K562 (cell line): ENCODE results near the gene DENND10. TPM values are rescaled to one million over a fixed set of nuclear protein-coding genes. Genes with fewer than 3 reads are reported as not detected.

ENCODE experiments used
- ATAC-seq: fragments of 200-7000 bp; cut with Tn5 transposase; 3 replicates; pipeline ENCODE4 v1.9.1; 2020; ENCODE audit warnings: moderate library complexity
- BruUV-seq: library from RNA; stranded (reverse); fragments of 400-500 nt; replicated peaks from 2 replicates; lab custom pipeline; 2021; lab: Mats Ljungman, UMichigan
- CTCF ChIA-PET: fragments of 300-600 bp; formaldehyde crosslinking; extraction: SDS; loops from one replicate; lab custom pipeline; 2021; ENCODE audit warnings: low intra/inter-chr PET ratio; lab: Yijun Ruan, JAX
- POLR2A ChIA-PET: fragments of 300-600, 350-650 bp; sonication (Branson Sonifier 250); formaldehyde crosslinking; extraction: SDS; loops from one replicate; lab custom pipeline; 2021; ENCODE audit warnings: antibody characterized with exemption, inconsistent platforms; lab: Yijun Ruan, JAX
- DNase-seq, 4 experiments: peaks; one replicate each; pipeline versions ENCODE4 v3.0.0 to v3.0.0-alpha.2; 2011 to 2018; ENCODE audit warnings: low spot score in 3 of 4, mixed read lengths in 3 of 4; ENCODE audit errors: extremely low read depth in 1 of 4
- FAIRE-seq: peaks from 2 replicates; lab custom pipeline; 2011; peaks lifted over from hg19 to GRCh38; lab: Jason Lieb, UNC
- H2AFZ ChIP-seq: 2 replicates; pipeline ENCODE4 v1.6.0; 2011; ENCODE audit warnings: low read depth, low read length, control low read depth, inconsistent platforms
- H3K27ac ChIP-seq: fragments of 200-600 bp; 3 replicates; pipeline ENCODE4 v1.8.0; 2011; ENCODE audit warnings: low read depth, mild to moderate bottlenecking, control low read depth, inconsistent platforms, low read length, moderate library complexity, mixed read lengths; ENCODE audit errors: extremely low read depth
- H3K27me3 ChIP-seq, 2 experiments: fragments of 300-600 bp in 1 of 2; 2 replicates in 1 of 2; 3 replicates in 1 of 2; pipeline versions ENCODE4 v1.6.0 to v1.8.0; 2011; ENCODE audit warnings: inconsistent platforms in 2 of 2, low read length in 2 of 2, mild to moderate bottlenecking in 1 of 2, mixed read lengths in 1 of 2, moderate library complexity in 1 of 2; ENCODE audit not compliant: control insufficient read depth in 2 of 2, insufficient read depth in 2 of 2
- H3K36me3 ChIP-seq: fragments of 300-600 bp; 3 replicates; pipeline ENCODE4 v1.8.0; 2011; ENCODE audit warnings: mild to moderate bottlenecking, low read length, inconsistent platforms; ENCODE audit not compliant: control insufficient read depth, insufficient read depth
- H3K4me1 ChIP-seq, 2 experiments: fragments of 200-600 bp in 1 of 2; replicated peaks in 1 of 2; 2 replicates in 1 of 2; 3 replicates in 1 of 2; pipeline versions ENCODE4 v1.5.1 to v1.8.0; 2011; ENCODE audit warnings: inconsistent platforms in 2 of 2, low read length in 2 of 2, mild to moderate bottlenecking in 1 of 2, mixed read lengths in 1 of 2, moderate library complexity in 1 of 2; ENCODE audit not compliant: control insufficient read depth in 2 of 2, insufficient read depth in 2 of 2
- H3K4me2 ChIP-seq: 2 replicates; pipeline ENCODE4 v1.6.1; 2011; ENCODE audit warnings: low read length, control low read depth, inconsistent platforms, mixed read lengths; ENCODE audit not compliant: insufficient read depth
- H3K4me3 ChIP-seq: fragments of 200-600 bp; sonication (generic), shearing (Covaris generic); 2 replicates; pipeline ENCODE4 v1.5.1; 2016; ENCODE audit warnings: control low read depth, inconsistent platforms
- H3K79me2 ChIP-seq: fragments of 200-600 bp; 3 replicates; pipeline ENCODE4 v1.8.0; 2011; ENCODE audit warnings: low read length, inconsistent platforms; ENCODE audit not compliant: control insufficient read depth, insufficient read depth
- H3K9ac ChIP-seq, 2 experiments: 2 replicates each; pipeline versions ENCODE4 v1.6.0 to v1.6.1; 2011; ENCODE audit warnings: low read depth in 2 of 2, low read length in 2 of 2, control low read depth in 1 of 2, inconsistent platforms in 1 of 2, mild to moderate bottlenecking in 1 of 2, mixed read lengths in 1 of 2; ENCODE audit not compliant: insufficient read depth in 1 of 2
- H3K9me1 ChIP-seq: one replicate; pipeline ENCODE4 v1.6.0; 2011; ENCODE audit warnings: inconsistent platforms, mild to moderate bottlenecking, low read length, moderate library complexity; ENCODE audit not compliant: control insufficient read depth, insufficient read depth
- H3K9me3 ChIP-seq: replicated peaks from 2 replicates; pipeline ENCODE4 v1.5.1; 2011; ENCODE audit warnings: low read depth, low read length, inconsistent platforms; ENCODE audit not compliant: control insufficient read depth, insufficient read depth
- H4K20me1 ChIP-seq: replicated peaks from 2 replicates; pipeline ENCODE4 v1.6.1; 2011; ENCODE audit warnings: low read length, inconsistent platforms, mixed read lengths; ENCODE audit not compliant: control insufficient read depth, insufficient read depth
- CHD2 ChIP-seq: IDR thresholded peaks from 2 replicates; pipeline ENCODE4 v1.6.1; 2011; ENCODE audit warnings: low read depth, low read length
- E4F1 ChIP-seq: fragments of 250-450 bp; sonication (Bioruptor Pico); IDR thresholded peaks from 2 replicates; pipeline ENCODE4 v1.5.0; 2021; ENCODE audit warnings: mild to moderate bottlenecking, borderline replicate concordance
- GATA2 ChIP-seq: sonication (generic); formaldehyde crosslinking; IDR thresholded peaks from 2 replicates; pipeline ENCODE4 v1.4.0; 2020; ENCODE audit warnings: mild to moderate bottlenecking, missing genetic modification reagents
- MITF ChIP-seq: IDR thresholded peaks from 2 replicates; pipeline ENCODE4 v1.6.1; 2014; ENCODE audit warnings: antibody characterized with exemption
- SMC3 ChIP-seq: conservative IDR thresholded peaks from 2 replicates; pipeline ENCODE4 v1.6.1; 2011; ENCODE audit warnings: low read depth, low read length, improper control_type of control experiment; ENCODE audit not compliant: insufficient read depth
- TAF15 ChIP-seq: fragments of 200-400 bp; formaldehyde crosslinking; IDR thresholded peaks from 2 replicates; pipeline ENCODE4 v1.6.1; 2017; ENCODE audit warnings: mild to moderate bottlenecking, low read depth, low read length, moderate library complexity
- WGBS: fragments of 100-300 bp; shearing (Covaris generic); methylation state at CpG from one replicate; pipeline ENCODE4 v1.1.6; 2016; ENCODE audit warnings: low coverage, mixed read lengths; ENCODE audit not compliant: insufficient coverage; ENCODE audit errors: missing lambda C conversion rate; 5-methylcytosine and 5-hydroxymethylcytosine counted together
- in situ Hi-C: fragments of 300-500 bp; cut with MboI; formaldehyde crosslinking; loops from 4 replicates; pipeline ENCODE4 v1.15.0; 2018; ENCODE audit warnings: inconsistent platforms, mixed read lengths
- intact Hi-C: fragments of 100-400 bp; cut with micrococcal nuclease; formaldehyde crosslinking; loops from 2 replicates; pipeline ENCODE4 v1.14.2; 2022
- polyA plus RNA-seq, 8 experiments: library from polyadenylated mRNA; depleted of rRNA in 4 of 8; stranded (reverse) in 5 of 8; unstranded in 3 of 8; fragments of >200 nt; fragmentation: Nextera tagmentation in 2 of 8; fragmentation: Illumina TruSeq in 1 of 8; extraction: Ambion mirVana in 2 of 8; extraction: Trizol in 1 of 8; gene quantifications; 2 replicates each; pipeline versions ENCODE4 v1.2.1 to v1.2.3, GENCODE V29; 2011 to 2014; ENCODE audit warnings: inconsistent platforms in 1 of 8, missing spikeins in 1 of 8
- total RNA-seq, 7 experiments: library from RNA; depleted of rRNA in 6 of 7; stranded (reverse); fragments of >200 nt in 6 of 7; fragmentation: Illumina TruSeq in 2 of 7; extraction: Trizol in 2 of 7; gene quantifications; 2 replicates each; pipeline versions ENCODE4 v1.2.1 to v1.2.3, GENCODE V29; 2011 to 2021; ENCODE audit warnings: low replicate concordance in 1 of 7
- TF ChIP-seq, protein P1 (sequence below): fragments of 200-600 bp; sonication (generic); IDR thresholded peaks from one replicate; pipeline ENCODE4 v1.6.1; 2012; ENCODE audit warnings: mild to moderate bottlenecking, low read depth, low read length, inconsistent platforms

DENND10 gene
- total and polyA plus RNA-seq, 9 of the 15 experiments (the other 6 are each of a cell fraction or from before 2014, with no cell fraction given) = 9.4 to 20.0 (median 12.5) TPM

- POLR2A ChIA-PET = no interaction called here
- Histone ChIP-seq H3K27ac (no peak overlapping the region), H3K4me3 (no peak overlapping the region), H2AFZ (no peak overlapping the region), H3K9me3 (no peaks in the 10 kb centered on the region), H3K27me3 (no peaks in the 10 kb centered on the region), H4K20me1 (no peaks in the 10 kb centered on the region), H3K9ac (no peak overlapping the region), H3K4me1 (peaks cover 0 to 7% of the 10 kb centered on the region in 2 experiments; a peak in 2 of 5 replicates), H3K79me2 (no peaks in the 10 kb centered on the region), H3K4me2 (no peak overlapping the region), H3K36me3 (peaks cover 23% of the 10 kb centered on the region; the same call in 1 of the 3 replicates), H3K9me1 (no peaks in the 10 kb centered on the region)
- intact Hi-C loops (no loop called here), in situ Hi-C loops (no loop called here)
- no TSS peak for BruUV-seq
- DNase-seq (no peak), ATAC-seq (no peak), FAIRE-seq (no peak)
- 51% methylated on average over 9 of the region's 9 CpGs for WGBS
- CTCF ChIA-PET = no interaction called here
- TF ChIP-seq CHD2 = no peak
- no peak for TF ChIP-seq E4F1
- no peak for TF ChIP-seq MITF
- TF ChIP-seq SMC3 = no peak
- TF ChIP-seq TAF15 = no peak
- TF ChIP-seq, protein P1, sequence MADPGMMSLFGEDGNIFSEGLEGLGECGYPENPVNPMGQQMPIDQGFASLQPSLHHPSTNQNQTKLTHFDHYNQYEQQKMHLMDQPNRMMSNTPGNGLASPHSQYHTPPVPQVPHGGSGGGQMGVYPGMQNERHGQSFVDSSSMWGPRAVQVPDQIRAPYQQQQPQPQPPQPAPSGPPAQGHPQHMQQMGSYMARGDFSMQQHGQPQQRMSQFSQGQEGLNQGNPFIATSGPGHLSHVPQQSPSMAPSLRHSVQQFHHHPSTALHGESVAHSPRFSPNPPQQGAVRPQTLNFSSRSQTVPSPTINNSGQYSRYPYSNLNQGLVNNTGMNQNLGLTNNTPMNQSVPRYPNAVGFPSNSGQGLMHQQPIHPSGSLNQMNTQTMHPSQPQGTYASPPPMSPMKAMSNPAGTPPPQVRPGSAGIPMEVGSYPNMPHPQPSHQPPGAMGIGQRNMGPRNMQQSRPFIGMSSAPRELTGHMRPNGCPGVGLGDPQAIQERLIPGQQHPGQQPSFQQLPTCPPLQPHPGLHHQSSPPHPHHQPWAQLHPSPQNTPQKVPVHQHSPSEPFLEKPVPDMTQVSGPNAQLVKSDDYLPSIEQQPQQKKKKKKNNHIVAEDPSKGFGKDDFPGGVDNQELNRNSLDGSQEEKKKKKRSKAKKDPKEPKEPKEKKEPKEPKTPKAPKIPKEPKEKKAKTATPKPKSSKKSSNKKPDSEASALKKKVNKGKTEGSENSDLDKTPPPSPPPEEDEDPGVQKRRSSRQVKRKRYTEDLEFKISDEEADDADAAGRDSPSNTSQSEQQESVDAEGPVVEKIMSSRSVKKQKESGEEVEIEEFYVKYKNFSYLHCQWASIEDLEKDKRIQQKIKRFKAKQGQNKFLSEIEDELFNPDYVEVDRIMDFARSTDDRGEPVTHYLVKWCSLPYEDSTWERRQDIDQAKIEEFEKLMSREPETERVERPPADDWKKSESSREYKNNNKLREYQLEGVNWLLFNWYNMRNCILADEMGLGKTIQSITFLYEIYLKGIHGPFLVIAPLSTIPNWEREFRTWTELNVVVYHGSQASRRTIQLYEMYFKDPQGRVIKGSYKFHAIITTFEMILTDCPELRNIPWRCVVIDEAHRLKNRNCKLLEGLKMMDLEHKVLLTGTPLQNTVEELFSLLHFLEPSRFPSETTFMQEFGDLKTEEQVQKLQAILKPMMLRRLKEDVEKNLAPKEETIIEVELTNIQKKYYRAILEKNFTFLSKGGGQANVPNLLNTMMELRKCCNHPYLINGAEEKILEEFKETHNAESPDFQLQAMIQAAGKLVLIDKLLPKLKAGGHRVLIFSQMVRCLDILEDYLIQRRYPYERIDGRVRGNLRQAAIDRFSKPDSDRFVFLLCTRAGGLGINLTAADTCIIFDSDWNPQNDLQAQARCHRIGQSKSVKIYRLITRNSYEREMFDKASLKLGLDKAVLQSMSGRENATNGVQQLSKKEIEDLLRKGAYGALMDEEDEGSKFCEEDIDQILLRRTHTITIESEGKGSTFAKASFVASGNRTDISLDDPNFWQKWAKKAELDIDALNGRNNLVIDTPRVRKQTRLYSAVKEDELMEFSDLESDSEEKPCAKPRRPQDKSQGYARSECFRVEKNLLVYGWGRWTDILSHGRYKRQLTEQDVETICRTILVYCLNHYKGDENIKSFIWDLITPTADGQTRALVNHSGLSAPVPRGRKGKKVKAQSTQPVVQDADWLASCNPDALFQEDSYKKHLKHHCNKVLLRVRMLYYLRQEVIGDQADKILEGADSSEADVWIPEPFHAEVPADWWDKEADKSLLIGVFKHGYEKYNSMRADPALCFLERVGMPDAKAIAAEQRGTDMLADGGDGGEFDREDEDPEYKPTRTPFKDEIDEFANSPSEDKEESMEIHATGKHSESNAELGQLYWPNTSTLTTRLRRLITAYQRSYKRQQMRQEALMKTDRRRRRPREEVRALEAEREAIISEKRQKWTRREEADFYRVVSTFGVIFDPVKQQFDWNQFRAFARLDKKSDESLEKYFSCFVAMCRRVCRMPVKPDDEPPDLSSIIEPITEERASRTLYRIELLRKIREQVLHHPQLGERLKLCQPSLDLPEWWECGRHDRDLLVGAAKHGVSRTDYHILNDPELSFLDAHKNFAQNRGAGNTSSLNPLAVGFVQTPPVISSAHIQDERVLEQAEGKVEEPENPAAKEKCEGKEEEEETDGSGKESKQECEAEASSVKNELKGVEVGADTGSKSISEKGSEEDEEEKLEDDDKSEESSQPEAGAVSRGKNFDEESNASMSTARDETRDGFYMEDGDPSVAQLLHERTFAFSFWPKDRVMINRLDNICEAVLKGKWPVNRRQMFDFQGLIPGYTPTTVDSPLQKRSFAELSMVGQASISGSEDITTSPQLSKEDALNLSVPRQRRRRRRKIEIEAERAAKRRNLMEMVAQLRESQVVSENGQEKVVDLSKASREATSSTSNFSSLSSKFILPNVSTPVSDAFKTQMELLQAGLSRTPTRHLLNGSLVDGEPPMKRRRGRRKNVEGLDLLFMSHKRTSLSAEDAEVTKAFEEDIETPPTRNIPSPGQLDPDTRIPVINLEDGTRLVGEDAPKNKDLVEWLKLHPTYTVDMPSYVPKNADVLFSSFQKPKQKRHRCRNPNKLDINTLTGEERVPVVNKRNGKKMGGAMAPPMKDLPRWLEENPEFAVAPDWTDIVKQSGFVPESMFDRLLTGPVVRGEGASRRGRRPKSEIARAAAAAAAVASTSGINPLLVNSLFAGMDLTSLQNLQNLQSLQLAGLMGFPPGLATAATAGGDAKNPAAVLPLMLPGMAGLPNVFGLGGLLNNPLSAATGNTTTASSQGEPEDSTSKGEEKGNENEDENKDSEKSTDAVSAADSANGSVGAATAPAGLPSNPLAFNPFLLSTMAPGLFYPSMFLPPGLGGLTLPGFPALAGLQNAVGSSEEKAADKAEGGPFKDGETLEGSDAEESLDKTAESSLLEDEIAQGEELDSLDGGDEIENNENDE = no peak
- TF ChIP-seq GATA2 (CRISPR knock-in tag) = no peak
Observed at GRCh38 chr10:119115926-119116325, 12.0 kb downstream of the DENND10 start.
